Measurements from ENCODE around the gene TOM1L2.
A peak's percentile ranks its signal among the peaks of the same experiment; 100 is the strongest.
"Not testable (repeated sequence)": the region's sequence is repeated elsewhere in the genome, so short reads cannot be mapped to it uniquely, and the experiment has no call there.

The TOM1L2 gene

GRCh38 chr17:17972126-17972951, at the start of gene TOM1L2, which contains the start of gene DRC3:
Gene TOM1L2, minus strand, starts transcription at chr17:17972400. Its CDS starts 87 bp downstream, at chr17:17972313.
Gene DRC3, plus strand, starts transcription at chr17:17972862. Its CDS starts 4,737 bp downstream, at chr17:17977599.
- DNase-seq (ENCODE audit: low read depth) = peak; percentile 100

- DNase-seq (ENCODE audit: low read depth) = no peak
These were observed 49.2 kb upstream of the TOM1L2 start for GRCh38 chr17:18021372-18021771.

GRCh38 chr17:18020971-18021370, 48.8 kb upstream of the TOM1L2 start:
- DNase-seq (ENCODE audit: low read depth) = no peak

GRCh38 chr17:18019838-18020154, 47.6 kb upstream of the TOM1L2 start:
- no peak for DNase-seq (ENCODE audit: low read depth)

- no peak for DNase-seq (ENCODE audit: low read depth)
These were observed 46.3 kb upstream of the TOM1L2 start for GRCh38 chr17:18018411-18018921.

- DNase-seq (ENCODE audit: low read depth) = no peak
These were observed 45.8 kb upstream of the TOM1L2 start for GRCh38 chr17:18017958-18018357.

GRCh38 chr17:18016426-18016825, 44.2 kb upstream of the TOM1L2 start:
- no peak for DNase-seq (ENCODE audit: low read depth)

GRCh38 chr17:18015593-18015992, 43.4 kb upstream of the TOM1L2 start:
- no peak for DNase-seq (ENCODE audit: low read depth)

- DNase-seq (ENCODE audit: low read depth) = no peak
These were observed 41.8 kb upstream of the TOM1L2 start for GRCh38 chr17:18014006-18014405.

- no peak for DNase-seq (ENCODE audit: low read depth)
These were observed 39.1 kb upstream of the TOM1L2 start for GRCh38 chr17:18011286-18011685.

GRCh38 chr17:18009609-18010420, 37.6 kb upstream of the TOM1L2 start:
- no peak for DNase-seq (ENCODE audit: low read depth)

GRCh38 chr17:18008496-18009268, 36.5 kb upstream of the TOM1L2 start:
- DNase-seq (ENCODE audit: low read depth) = peak; percentile 84

- DNase-seq (ENCODE audit: low read depth) = no peak
These were observed 34.5 kb upstream of the TOM1L2 start for GRCh38 chr17:18006495-18007239.

GRCh38 chr17:18005496-18005895, 33.3 kb upstream of the TOM1L2 start:
- no peak for DNase-seq (ENCODE audit: low read depth)

GRCh38 chr17:18004884-18005305, 32.7 kb upstream of the TOM1L2 start:
- DNase-seq (ENCODE audit: low read depth) = no peak

GRCh38 chr17:18004345-18004744, 32.1 kb upstream of the TOM1L2 start:
- no peak for DNase-seq (ENCODE audit: low read depth)

- DNase-seq (ENCODE audit: low read depth) = peak; percentile 3
These were observed 30.0 kb upstream of the TOM1L2 start for GRCh38 chr17:18002171-18002570.

- no peak for DNase-seq (ENCODE audit: low read depth)
These were observed 27.8 kb upstream of the TOM1L2 start for GRCh38 chr17:18000030-18000408.

- DNase-seq (ENCODE audit: low read depth) = no peak
These were observed 27.3 kb upstream of the TOM1L2 start for GRCh38 chr17:17999364-18000029.

GRCh38 chr17:17998934-17999333, 26.7 kb upstream of the TOM1L2 start:
- no peak for DNase-seq (ENCODE audit: low read depth)

- DNase-seq (ENCODE audit: low read depth) = not testable (repeated sequence)
These were observed 23.7 kb upstream of the TOM1L2 start for GRCh38 chr17:17995887-17996286.
